Measurements from ENCODE around the gene COL4A2. TPM values are rescaled to one million over a fixed set of nuclear protein-coding genes. Genes with fewer than 3 reads are reported as not detected.

Gene COL4A2
- total RNA-seq: 1,026 and 1,465 TPM in 2 replicates

GRCh38 chr13:110306960-110307766 lies at the start of gene COL4A2, which contains the start of gene COL4A1:
Gene COL4A2, plus strand, starts transcription at chr13:110307284. Its CDS starts 620 bp downstream, at chr13:110307904.
Gene COL4A1, minus strand, starts transcription at chr13:110307157. Its CDS starts 130 bp downstream, at chr13:110307027.
- no peak for DNase-seq (ENCODE audit: low read depth)

GRCh38 chr13:110257408-110257807 lies 49.7 kb upstream of the COL4A2 start:
- DNase-seq (ENCODE audit: low read depth): no peak

GRCh38 chr13:110258876-110259631 lies 48.0 kb upstream of the COL4A2 start:
- peak; percentile 82 for DNase-seq (ENCODE audit: low read depth)

DNA sequence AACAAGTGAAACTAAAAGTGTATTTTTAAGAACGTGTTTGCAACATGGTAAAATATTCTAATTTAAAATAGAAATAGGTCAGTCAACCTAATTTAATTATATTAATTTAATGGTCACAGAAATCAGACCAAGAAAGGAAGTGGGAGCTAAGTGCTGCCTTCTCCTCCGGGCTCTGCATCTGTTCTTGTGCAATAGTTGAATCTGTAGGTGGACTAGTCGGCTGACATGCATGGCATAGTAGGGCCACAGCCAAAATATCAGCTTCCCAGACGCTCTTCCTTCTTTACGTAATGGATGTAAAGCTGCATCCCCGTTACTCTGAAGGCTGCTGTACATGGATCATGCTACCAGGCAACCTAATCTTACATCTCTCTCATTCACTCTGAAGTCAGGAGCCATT lies 47.4 kb upstream of the COL4A2 start:
- no peak for DNase-seq (ENCODE audit: low read depth)

GRCh38 chr13:110261166-110262081 lies 45.7 kb upstream of the COL4A2 start:
- peak; percentile 47 for DNase-seq (ENCODE audit: low read depth)

DNA sequence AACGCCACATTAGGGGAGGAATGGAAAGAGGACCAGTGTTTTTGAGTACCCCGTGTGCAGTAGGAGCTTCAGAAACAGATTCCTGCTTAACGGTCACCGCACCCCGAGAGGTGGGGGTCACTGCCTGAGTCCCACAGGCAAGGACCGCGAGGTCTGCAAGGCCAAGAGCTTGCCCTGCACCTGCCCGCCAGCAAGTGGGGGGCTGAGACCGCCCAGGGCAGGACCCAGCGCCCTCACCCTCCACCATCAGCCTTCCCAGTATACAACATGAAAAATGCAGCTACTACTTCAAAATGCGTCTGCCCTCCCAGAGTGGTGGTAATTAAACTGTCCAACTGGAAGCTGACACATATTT lies 45.0 kb upstream of the COL4A2 start:
- DNase-seq (ENCODE audit: low read depth): no peak

DNA sequence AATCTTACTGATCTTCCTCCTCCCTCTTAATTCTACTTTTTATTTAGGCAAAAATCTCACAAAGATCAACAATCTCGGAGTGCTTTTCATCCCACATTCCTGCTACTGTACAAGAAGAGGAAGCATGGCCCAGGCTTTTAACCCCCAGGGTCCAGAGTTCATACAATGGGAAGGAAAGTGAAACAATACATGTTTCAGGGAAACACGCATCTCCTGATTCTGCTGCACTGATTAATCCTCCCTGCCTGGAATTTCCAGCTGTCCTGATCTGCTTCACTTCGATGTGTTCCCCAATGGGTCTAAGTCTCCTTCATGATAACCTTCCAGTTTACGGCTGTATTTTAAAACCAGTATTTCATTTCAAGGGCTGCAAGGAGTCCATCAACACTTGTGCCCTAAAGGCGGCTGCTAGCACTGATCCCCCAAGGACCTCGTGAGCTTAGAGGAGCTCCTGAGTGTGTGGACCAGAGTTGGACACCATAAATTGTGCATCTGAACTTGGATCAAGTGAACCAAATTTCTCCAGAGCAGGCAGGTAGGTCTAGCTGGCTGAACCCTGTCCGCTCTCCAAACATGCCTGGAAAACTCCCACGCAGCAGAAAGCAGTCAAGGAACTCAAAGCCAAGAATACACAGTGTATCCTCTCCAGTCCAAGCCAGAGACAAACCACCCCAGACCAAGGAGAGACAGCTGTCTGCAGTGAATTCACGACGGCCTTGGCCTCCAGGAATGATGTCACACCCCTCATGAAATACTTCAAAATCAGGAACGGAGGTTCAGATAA lies 44.4 kb upstream of the COL4A2 start:
- DNase-seq (ENCODE audit: low read depth): peak; percentile 37

GRCh38 chr13:110263404-110263803 lies 43.7 kb upstream of the COL4A2 start:
- DNase-seq (ENCODE audit: low read depth): no peak

- peak; percentile 55 for DNase-seq (ENCODE audit: low read depth)
Observed at GRCh38 chr13:110263888-110264287, 43.2 kb upstream of the COL4A2 start.

- no peak for DNase-seq (ENCODE audit: low read depth)
Observed at GRCh38 chr13:110264685-110265275, 42.3 kb upstream of the COL4A2 start.

- no peak for DNase-seq (ENCODE audit: low read depth)
Observed at GRCh38 chr13:110265341-110265681, 41.8 kb upstream of the COL4A2 start.

- DNase-seq (ENCODE audit: low read depth): no peak
Observed at GRCh38 chr13:110265682-110266430, 41.2 kb upstream of the COL4A2 start.

GRCh38 chr13:110266431-110266809 lies 40.7 kb upstream of the COL4A2 start:
- DNase-seq (ENCODE audit: low read depth): no peak

- no peak for DNase-seq (ENCODE audit: low read depth)
Observed at GRCh38 chr13:110266983-110267382, 40.1 kb upstream of the COL4A2 start.

GRCh38 chr13:110268061-110268460 lies 39.0 kb upstream of the COL4A2 start:
- DNase-seq (ENCODE audit: low read depth): no peak

- DNase-seq (ENCODE audit: low read depth): no peak
Observed at GRCh38 chr13:110268576-110269185, 38.4 kb upstream of the COL4A2 start.

DNA sequence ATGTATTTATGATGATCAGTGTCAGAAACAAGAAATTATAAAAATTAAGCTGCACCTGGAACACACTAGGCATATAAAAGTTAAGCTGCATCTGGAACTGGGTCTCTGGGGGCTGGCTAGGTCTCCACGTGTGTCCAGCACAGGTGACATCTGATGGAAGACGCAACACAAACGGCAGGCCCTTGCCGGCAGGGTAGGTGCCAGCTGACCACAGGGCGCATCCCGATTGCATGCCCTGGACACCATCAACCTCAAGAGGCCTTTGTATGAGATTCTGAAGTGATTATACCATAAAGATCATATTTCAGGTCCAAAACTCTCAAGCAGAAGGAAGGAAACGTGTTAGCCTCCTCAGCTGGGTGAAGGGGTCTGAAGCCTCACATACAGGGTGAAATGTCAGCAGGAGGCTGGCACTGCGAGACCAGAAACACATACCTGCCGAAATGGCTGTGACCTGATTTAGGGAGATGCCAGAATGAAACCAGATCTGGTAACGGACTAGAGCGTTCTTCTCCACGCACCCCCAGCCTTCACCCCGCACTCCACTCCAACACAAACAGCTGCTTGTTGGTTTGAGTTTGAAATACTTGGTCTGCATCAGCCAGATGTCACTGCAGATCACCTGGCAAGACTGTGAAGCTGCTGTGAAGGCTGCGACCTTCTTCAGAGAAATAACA lies 37.4 kb upstream of the COL4A2 start:
- DNase-seq (ENCODE audit: low read depth): no peak

DNA sequence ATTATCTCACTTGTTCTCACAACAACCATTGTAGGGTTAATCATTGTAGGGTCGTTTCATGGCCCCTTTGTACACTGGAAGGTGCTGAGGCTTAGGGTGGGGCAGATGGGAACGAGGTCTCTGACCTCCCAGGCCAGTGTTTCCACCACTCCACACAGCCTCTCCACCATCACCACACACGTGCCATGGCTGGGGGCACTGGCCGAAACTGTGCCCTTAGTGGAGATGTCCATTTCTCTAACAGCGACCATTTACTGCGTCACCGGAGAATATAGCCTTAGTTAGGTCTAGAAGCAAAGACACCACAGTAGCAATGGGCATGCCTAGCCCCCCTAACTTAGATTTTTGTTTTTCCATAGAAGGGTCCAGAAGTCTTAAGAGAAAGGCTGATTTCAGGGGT lies 36.6 kb upstream of the COL4A2 start:
- DNase-seq (ENCODE audit: low read depth): no peak

- no peak for DNase-seq (ENCODE audit: low read depth)
Observed at GRCh38 chr13:110271313-110271712, 35.8 kb upstream of the COL4A2 start.

Measured in renal cortical epithelial cell (primary cell).